ENCODE results near the gene CCL22.

- TF ChIP-seq CTCF (IDR thresholded peaks at IDR 0.05; ENCODE audit: low read length), result no peak
- no peak for TF ChIP-seq EZH2 (IDR thresholded peaks at IDR 0.05; ENCODE audit: borderline replicate concordance, low read length)
Observed at GRCh38 chr16:57371494-57372371, 13.2 kb downstream of the CCL22 start.

All from OCI-LY1 (cell line).